Tibial artery (tissue), 4 donors: ENCODE measurements around the gene C1QTNF4.
A peak's percentile ranks its signal among the peaks of the same experiment; 100 is the strongest.

Experiments used
- DNase-seq, 2 donors: peaks; one replicate each; pipeline ENCODE4 v3.0.0-alpha.2; 2019
- H3K27ac ChIP-seq, 2 donors: fragments of 200-600 bp; sonication (generic) in 1 of 2; 1 replicate in 1 of 2; 2 replicates in 1 of 2; pipeline ENCODE4 v1.5.1; 2018 to 2019; ENCODE audit warnings: mild to moderate bottlenecking in 1 of 2
- H3K27me3 ChIP-seq, 2 donors: fragments of 200-600 bp; sonication (generic) in 1 of 2; one replicate each; pipeline versions ENCODE4 v1.5.1 to v1.6.0; 2016 to 2019
- H3K36me3 ChIP-seq, 3 donors: fragments of 200-600 bp; sonication (generic) in 2 of 3; one replicate each; pipeline ENCODE4 v1.5.1; 2016 to 2019; ENCODE audit warnings: mild to moderate bottlenecking in 2 of 3
- H3K4me1 ChIP-seq, 4 donors: fragments of 200-600 bp; sonication (generic) in 2 of 4; 1 replicate in 3 of 4; 2 replicates in 1 of 4; pipeline ENCODE4 v1.5.1; 2016 to 2019
- H3K4me3 ChIP-seq, 2 donors: fragments of 200-600 bp; sonication (generic) in 1 of 2; 1 replicate in 1 of 2; 2 replicates in 1 of 2; pipeline ENCODE4 v1.5.1; 2018 to 2019; ENCODE audit warnings: mild to moderate bottlenecking in 2 of 2
- H3K9me3 ChIP-seq, 3 donors: fragments of 200-600 bp; sonication (generic) in 1 of 3; one replicate each; pipeline ENCODE4 v1.5.1; 2016 to 2019
- intact Hi-C: fragments of 100-400 bp; cut with DNase I; formaldehyde crosslinking; loops from one replicate; pipeline ENCODE4 v1.15.0; 2023; ENCODE audit warnings: low total_unique reads
- TF ChIP-seq, protein P1 (sequence below), 2 experiments: fragments of 200-600 bp in 1 of 2; fragments of 450-650 bp in 1 of 2; IDR thresholded peaks; one replicate each; pipeline ENCODE4 v1.5.1; 2017 to 2019; ENCODE audit warnings: antibody characterized with exemption in 2 of 2, mild to moderate bottlenecking in 1 of 2, moderate library complexity in 1 of 2

C1QTNF4 gene

DNA sequence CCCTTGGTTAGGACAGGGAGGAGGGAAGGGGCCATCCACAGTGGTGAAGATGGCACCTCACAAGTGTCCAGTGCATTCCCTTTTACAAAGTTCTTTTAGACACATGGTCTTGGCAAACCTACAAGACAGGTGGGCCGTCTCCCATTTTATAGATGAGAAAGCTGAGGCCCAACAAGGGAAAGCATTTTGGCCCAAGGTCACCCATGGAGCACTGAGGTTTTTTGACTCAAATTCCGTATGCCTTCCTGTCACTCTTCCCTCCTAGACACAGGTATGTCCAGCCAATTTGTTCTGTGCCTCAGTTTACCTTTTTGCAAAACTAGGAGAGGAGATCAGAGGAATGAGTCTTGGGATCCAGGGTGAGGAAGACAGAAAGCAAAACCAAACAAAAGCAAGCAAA, 1.2 kb downstream of the C1QTNF4 start:
- peaks cover 0 to 18% (median 12%) of the 10 kb centered on the region in 4 donors for H3K4me1 ChIP-seq
- no peak overlapping the region for H3K4me3 ChIP-seq
- H3K27me3 ChIP-seq: peaks cover 0 to 73% of the 10 kb centered on the region in 2 donors
- no peaks in the 10 kb centered on the region for H3K9me3 ChIP-seq
- no peaks in the 10 kb centered on the region for H3K36me3 ChIP-seq
- no peak overlapping the region for H3K27ac ChIP-seq
- no peak for DNase-seq
- intact Hi-C loops: no loop called here
- TF ChIP-seq, protein P1, sequence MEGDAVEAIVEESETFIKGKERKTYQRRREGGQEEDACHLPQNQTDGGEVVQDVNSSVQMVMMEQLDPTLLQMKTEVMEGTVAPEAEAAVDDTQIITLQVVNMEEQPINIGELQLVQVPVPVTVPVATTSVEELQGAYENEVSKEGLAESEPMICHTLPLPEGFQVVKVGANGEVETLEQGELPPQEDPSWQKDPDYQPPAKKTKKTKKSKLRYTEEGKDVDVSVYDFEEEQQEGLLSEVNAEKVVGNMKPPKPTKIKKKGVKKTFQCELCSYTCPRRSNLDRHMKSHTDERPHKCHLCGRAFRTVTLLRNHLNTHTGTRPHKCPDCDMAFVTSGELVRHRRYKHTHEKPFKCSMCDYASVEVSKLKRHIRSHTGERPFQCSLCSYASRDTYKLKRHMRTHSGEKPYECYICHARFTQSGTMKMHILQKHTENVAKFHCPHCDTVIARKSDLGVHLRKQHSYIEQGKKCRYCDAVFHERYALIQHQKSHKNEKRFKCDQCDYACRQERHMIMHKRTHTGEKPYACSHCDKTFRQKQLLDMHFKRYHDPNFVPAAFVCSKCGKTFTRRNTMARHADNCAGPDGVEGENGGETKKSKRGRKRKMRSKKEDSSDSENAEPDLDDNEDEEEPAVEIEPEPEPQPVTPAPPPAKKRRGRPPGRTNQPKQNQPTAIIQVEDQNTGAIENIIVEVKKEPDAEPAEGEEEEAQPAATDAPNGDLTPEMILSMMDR (IDR thresholded peaks at IDR 0.05): no peak

DNA sequence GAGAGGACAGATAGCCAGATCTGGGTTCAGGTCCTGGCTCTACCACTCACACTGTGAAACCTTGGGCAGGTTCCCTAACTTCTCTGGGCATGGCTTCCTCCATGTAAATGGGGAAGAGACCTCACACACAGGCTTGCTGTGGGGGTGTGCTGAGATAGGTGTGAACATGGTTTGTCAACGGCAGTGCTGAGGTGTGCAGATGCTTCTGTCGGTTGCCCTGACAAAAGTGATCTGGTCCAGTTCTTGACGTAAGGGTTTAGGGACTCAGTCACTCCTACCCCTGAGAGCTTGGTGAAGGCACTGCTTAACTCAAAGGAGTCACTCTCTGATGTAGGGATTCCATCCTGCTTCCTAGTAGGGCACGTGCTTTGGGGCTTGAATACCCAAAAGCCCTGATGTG, 2.0 kb downstream of the C1QTNF4 start:
- Histone ChIP-seq H3K27me3 (peaks cover 0 to 69% of the 10 kb centered on the region in 2 donors), H3K9me3 (no peaks in the 10 kb centered on the region), H3K27ac (no peak overlapping the region), H3K4me3 (no peak overlapping the region), H3K4me1 (peaks cover 0 to 18% (median 12%) of the 10 kb centered on the region in 4 donors), H3K36me3 (no peaks in the 10 kb centered on the region)
- TF ChIP-seq, protein P1 (IDR thresholded peaks at IDR 0.05): no peak
- DNase-seq: no peak
- intact Hi-C loops: no loop called here

DNA sequence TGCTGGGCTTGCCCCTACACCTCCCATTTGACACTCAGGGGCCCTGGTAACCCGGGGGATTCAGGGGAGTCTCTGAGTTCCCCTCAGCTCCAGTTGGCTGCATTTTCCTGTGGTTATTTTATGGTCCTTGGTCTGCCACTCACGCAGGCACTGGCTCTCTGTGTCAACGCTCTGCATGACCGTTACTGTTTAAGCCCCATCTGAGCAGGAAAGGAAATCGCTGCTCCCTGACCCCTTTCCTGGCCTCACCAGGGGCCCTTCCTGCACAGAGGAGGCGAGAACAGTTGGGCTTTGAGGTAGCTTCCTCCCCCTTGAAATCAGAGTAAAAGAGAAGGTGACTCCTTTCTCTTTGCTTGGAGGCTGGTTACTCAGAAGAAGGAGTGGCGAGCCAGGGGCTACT, 2.4 kb downstream of the C1QTNF4 start:
- no peak for DNase-seq
- Histone ChIP-seq H3K4me1 (peaks cover 0 to 18% (median 12%) of the 10 kb centered on the region in 4 donors), H3K4me3 (no peak overlapping the region), H3K36me3 (no peaks in the 10 kb centered on the region), H3K27ac (no peak overlapping the region), H3K9me3 (no peaks in the 10 kb centered on the region), H3K27me3 (peaks cover 0 to 69% of the 10 kb centered on the region in 2 donors)
- TF ChIP-seq, protein P1 (IDR thresholded peaks at IDR 0.05): no peak
- intact Hi-C loops: no loop called here

DNA sequence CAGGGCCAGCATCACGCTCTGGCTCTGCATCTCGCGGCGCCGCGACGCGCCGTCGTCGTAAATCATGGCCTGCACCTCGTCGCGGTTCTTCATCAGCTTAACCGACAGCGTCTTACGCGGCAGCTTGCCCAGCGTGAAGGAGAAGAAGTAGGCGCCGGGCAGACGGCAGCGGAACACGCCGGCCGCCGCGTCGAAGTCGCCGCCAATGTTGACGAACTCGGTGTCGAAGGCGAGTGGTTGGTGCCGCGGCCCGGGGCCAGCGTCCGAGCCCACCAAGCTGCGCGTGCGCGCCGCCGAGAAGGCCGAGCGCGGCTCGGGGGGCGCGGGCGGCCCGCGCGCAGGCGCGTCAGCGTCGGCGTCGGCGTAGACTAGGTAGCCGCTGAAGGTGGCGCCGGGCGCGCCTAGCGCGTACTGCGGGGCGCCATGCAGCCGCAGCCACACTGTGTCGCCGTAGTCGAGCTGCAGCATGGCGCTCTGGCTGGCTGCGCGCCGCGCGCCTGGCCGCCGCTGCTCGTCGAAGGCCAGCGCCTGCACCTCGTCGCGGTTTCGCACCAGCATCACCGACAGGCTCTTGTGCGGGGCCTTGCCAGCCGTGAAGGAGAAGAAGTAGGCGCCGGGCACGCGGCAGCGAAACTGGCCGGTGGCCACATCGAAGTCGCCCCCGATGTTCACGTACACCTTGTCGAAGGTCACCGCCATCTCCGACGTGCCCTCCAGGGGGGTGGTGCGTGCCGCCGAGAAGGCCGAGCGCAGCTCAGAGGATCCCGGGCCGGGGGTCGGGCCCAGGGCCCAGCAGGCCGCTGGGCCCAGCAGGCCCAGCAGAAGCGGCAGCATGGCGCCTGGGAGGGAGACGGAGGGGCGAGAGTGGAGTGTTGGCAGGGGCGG, 4.0 kb downstream of the C1QTNF4 start:
- peak overlapping the region in 1 of 2 donors; percentile 17 for H3K4me3 ChIP-seq

DNA sequence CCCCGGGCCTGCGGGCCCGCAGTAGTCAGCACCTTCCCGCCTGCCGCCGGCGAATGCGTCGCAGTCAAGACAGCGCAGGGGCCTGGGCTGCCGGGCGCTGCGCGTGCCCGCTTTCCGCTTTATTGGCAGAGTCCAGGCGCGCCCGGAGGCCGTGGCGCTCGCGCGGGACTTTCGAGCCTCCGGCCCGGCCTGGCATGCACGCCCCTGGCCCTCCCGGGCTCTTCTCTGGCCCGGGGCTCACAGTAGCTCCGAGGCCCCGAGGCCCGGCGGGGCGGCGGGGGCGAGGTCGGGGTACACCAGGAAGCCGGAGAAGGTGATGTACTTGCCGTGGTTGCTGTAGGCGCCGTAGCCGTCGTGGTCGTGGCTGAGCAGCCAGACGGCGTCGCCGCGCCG, 4.6 kb downstream of the C1QTNF4 start:
- Histone ChIP-seq H3K27me3 (peaks cover 0 to 53% of the 10 kb centered on the region in 2 donors), H3K36me3 (peaks cover 0 to 15% (median 6%) of the 10 kb centered on the region in 3 donors), H3K4me3 (peak overlapping the region in 1 of 2 donors; percentile 17), H3K4me1 (peaks cover 0 to 18% (median 12%) of the 10 kb centered on the region in 4 donors), H3K27ac (no peak overlapping the region), H3K9me3 (no peaks in the 10 kb centered on the region)
- intact Hi-C loops: no loop called here
- TF ChIP-seq, protein P1 (IDR thresholded peaks at IDR 0.05): no peak
- no peak for DNase-seq

More for the DNA sequence above, 4.0 kb downstream of the C1QTNF4 start:
- Histone ChIP-seq H3K4me1 (peaks cover 0 to 18% (median 12%) of the 10 kb centered on the region in 4 donors), H3K27me3 (peaks cover 0 to 59% of the 10 kb centered on the region in 2 donors), H3K36me3 (peaks cover 0 to 9% (median under 1%) of the 10 kb centered on the region in 3 donors), H3K9me3 (no peaks in the 10 kb centered on the region), H3K27ac (no peak overlapping the region)
- DNase-seq: no peak
- TF ChIP-seq, protein P1 (IDR thresholded peaks at IDR 0.05): no peak
- intact Hi-C loops: no loop called here
